8988T (cell line): Measurements from ENCODE around the gene SCYGR5.
"Not testable (repeated sequence)": the region's sequence is repeated elsewhere in the genome, so short reads cannot be mapped to it uniquely, and the experiment has no call there.

Experiments used
- DNase-seq: peaks from one replicate; pipeline ENCODE4 v3.0.0; 2011

Gene SCYGR5, protein sequence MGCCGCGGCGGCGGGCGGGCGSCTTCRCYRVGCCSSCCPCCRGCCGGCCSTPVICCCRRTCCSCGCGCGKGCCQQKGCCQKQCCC

DNA sequence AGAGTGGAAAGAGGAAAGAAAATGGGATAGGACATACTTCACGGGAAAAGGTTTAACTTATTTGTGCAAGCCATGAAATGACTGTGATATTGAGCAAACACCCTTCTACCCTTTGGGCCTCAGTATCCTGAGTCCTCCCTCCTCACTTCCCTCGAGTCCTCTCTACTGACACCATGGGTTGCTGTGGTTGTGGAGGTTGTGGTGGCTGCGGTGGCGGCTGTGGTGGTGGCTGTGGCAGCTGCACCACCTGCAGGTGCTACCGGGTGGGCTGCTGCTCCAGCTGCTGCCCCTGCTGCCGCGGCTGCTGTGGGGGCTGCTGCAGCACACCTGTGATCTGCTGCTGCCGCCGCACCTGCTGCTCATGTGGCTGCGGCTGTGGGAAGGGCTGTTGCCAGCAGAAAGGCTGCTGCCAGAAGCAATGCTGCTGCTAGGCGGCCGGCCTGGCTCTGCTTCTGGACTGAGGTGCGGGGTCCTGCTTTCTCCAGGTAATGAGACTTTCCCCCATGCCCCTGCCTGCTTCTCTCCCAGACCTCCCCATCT lies at the start of gene SCYGR5:
TSS of gene SCYGR5 (plus strand) at position 174 of the 540 bp plus-strand sequence. CDS start at position 174, 0 bp downstream.
- not testable (repeated sequence) for DNase-seq

DNA sequence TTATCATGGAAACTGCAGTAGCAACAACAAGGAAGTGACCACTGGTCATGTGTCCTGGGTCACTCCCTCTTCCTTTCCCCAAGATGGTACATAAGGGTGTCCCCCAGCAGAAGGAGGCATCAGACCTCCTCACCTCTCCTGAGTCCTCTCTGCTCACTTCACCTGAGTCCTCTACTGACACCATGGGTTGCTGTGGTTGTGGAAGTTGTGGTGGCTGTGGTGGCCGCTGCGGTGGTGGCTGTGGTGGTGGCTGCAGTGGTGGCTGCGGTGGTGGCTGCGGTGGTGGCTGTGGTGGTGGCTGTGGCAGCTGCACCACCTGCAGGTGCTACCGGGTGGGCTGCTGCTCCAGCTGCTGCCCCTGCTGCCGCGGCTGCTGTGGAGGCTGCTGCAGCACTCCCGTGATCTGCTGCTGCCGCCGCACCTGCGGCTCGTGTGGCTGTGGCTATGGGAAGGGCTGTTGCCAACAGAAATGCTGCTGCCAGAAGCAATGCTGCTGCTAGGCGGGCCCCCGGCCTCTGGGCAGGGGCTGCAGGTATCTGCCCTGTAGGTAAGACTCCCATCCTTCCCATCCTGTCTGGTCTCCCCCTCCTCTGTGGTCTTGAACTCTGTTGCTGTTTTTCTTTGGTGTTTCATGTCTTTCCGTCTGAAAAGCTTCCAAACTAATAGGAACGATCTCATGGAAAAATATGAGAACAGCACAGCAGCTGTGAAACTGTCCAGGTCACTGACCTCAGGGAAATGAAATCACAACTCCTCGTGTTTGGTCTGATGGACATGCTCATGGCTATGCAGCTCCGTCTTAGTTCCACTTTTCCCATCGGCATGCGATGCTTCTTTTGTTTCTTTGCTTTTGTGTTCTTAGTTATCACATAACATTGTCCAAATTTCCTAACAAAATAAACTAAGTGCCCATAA lies 49.0 kb upstream of the SCYGR5 start, which contains the start of gene SCYGR4:
TSS of gene SCYGR4 (plus strand) at position 183 of the 915 bp plus-strand sequence. CDS start at position 183, 0 bp downstream.
- no peak for DNase-seq

DNA sequence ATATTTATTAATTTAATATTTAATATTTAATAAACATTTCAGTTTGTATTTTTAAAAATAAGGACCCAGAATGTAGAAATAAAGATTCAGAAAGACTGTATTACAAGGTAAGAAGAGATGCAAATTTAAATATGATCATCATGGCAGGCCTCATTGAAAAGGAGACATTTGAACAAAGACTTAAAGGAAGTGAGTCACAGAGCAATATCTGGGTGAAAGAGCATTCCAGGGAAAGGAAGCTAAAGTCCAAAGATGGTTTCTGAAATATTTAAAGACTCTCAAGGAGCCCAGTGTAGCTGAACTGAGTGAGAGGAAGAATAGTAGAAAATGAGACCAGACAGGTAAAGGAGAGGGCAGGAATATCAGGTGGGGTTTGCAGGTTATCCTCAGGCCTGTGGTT lies 43.4 kb upstream of the SCYGR5 start:
- no peak for DNase-seq

DNA sequence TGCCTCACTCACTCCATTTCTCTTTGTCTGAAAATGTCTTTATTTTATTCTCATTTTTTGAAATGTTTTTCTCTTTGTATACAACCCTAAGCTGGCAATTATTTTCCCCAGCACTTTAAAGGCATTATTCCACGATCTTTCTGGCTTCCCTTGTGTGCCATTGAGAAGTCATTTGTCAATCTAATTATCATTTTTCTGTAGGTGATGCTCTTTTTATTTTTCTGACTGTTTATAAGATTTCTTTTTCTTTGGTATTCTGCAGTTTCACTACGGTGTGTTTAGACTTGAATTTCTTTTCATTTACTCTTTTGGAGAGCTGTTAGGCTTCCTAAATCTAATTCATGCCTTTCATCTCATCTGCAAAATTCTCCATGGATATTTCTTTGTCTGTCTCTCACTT lies 41.2 kb upstream of the SCYGR5 start:
- DNase-seq, result no peak

DNA sequence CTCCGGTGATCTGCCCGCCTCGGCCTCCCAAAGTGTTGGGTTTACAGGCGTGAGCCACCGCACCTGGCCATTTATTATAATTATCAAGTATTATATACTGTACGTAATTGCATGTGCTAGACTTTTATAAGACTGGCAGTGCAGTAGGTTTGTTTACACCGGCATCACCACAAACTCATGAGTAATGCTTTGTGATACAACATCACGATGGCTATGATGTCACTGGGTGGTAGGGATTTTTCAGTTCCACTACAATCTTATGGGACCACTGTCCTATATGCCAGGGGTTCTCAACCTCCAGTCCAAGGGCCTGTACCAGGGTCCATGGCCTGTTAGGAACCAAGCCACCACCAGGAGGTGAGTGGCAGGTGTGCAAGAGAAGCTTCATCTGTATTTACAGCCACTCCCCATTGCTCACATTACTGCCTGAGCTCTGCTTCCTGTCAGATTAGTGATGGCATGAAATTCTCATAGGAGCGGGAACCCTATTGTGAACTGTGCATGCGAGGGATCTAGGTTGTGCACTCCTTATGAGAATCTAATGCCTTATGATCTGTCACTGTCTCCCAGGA lies 39.9 kb upstream of the SCYGR5 start:
- DNase-seq, result no peak

DNA sequence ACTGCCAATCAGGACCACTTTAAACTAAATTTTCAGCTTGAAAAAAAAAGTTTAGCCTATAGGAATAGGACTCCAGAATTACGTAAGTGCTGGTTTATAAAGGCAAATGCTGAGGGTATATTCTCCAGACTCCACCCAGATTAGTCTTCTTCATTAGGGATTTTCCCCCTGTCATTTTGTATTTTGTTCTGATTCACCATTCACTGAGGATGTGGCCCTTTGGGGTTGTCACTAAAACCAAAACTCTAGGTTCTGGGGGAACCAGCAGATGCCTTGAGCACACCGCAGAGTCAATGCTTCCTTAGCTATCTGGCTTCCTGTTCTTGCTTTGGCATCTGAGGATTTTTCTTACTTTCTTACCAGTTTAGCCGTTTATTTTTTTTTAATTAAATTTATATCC lies 38.8 kb upstream of the SCYGR5 start:
- no peak for DNase-seq

DNA sequence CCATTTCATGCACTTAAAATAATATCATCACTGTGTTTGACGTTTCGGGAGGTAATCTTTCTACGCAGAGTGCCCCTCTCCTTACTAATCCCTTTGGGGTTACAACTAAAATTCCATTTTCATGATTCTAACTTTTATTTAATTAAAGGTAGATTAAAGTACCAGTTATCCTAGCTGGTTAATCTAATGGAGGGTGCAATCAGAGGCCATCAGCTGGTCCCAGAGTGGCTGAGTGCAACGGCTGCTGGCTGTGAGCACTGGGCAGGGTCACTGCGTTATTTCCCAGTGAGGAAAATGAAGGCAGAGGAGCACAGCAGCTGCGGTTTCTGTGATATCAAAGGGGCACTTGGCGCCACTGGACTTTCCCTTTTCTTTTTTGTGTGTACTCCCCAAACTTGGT lies 37.2 kb upstream of the SCYGR5 start:
- no peak for DNase-seq

DNA sequence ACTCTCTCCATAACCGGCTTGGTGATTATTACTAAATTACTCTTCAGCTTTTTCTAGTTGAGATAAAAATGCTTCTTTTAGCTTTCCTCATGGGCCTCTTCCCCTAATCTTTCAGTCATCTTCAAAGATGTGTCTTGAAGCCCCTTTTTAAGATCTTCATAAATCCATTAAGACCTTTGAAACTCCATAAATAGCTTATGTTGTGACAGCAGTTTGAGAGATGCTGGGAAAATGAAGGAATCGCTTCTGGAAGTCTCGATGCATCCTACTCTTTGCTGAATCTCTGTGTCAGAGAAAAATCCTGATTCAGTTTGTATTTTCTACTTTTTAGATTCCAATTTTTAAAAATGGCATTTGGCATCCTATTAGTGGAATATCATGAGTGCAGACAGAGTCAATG lies 36.3 kb upstream of the SCYGR5 start:
- no peak for DNase-seq

DNA sequence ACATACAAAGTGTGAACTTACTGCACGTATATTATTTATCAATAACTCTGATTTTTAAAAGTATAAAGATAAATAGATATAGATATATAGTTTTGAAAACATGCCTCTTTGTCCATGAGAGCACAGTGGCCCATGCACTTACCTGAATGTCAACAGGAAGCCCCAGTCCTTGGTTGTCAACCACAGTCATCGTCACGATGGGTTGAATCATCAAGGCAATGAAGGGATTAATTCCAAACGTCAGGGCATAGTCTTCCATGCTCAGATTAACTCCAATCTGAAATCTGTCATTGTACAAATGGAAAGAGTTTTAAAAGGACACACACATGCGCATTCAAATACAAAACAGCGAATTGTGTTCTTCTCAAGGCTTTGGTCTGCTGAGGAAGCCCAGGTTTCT lies 33.8 kb upstream of the SCYGR5 start:
- no peak for DNase-seq

DNA sequence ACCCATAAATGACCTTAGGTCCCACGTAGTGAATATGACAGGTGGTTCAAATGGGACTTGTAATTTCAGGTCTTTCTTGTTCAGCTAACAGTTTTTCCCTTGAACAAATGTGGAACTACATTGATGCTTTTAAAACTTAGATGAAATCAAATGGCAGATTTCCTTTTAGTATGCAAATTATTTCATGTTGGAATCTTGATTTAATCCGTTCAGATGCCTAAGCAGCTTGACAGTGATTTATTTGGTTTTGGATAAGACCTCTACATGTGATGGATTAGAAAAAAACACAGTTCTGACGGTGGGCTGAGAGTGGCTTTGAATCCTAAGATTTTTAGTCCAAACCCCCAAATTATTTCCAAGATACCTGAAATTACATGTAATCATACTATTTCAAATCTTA lies 32.4 kb upstream of the SCYGR5 start:
- no peak for DNase-seq

DNA sequence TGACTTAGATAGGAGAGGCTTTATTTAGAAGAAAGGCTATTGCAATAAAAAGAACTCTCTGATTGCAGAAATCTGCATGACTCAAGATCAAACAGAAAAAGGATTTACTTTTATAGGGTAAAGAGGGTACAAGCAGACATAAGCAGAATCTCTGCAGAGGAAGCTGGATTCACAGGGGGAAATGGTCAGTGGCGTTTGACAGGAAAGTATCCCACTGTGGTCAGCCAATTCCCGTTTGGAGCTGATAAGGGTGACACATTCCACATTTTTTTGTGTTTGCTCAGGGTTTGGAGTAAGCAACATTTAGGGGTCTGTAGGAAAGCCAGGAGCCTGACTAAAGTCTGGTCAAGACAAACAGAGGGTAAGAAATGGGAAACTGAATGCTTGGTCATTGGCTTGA lies 23.9 kb upstream of the SCYGR5 start:
- DNase-seq, result no peak

DNA sequence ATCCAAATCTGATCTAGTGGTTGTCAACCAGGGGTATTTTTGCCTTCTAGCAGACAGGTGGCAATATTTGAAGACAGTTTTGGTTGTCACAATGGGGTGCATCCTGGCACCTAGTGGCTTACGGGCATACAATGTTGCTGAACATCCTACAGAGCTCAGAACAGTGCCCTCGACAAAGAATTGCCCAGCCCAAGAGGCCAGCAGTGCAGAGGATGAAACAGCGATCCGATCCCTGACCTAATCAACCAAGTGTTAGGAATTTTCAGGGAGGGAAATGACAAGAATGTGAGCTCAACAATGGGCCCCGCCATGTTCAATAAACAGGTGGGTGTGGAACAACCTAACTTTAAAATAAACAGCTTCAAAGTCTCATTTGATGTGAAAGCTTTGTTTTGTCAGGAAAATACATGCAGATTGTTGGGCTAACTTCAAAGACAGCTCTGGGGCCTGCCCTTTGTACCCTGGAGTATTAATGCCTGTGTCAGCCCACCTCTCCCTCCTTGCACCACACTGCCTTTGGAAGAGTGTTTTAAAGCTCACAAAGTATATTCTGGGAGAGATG lies 22.5 kb upstream of the SCYGR5 start:
- no peak for DNase-seq

DNA sequence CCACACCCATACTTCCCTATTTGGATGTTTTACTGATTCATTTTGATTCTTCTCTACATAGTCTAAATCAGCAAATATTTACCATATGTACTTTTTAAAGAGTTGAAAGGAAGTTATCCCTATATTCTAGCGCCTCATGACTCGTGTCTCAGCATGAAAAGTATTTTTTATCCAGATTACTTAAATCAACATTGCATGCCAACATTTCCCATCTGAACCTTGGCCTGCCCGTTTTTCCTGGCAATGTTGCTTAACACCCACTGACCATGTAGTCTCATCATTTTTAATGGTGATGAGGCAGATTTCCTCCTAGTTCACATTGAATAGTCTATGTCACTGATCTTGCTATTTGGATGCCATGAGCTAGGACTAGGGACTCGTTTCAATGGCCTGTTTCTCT lies 13.2 kb upstream of the SCYGR5 start:
- DNase-seq, result no peak

DNA sequence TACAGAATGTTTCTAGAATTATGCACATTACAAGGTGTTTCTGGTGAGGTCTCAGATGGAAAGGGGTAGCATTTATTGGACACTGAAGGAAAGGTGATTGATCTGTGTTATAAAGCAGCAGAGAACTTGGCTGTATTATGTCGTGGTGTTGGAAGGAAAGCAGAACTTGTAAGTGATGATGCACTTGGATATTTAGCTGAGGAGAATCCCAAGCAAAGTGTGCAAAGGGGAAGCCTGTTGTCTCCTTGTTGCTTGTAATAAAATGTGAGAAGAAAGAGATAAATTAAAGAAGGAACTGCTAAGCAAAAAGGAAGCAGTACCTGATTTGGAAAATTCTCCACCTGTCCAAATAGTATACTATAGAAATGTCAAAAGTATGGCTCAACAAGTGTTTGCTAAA lies 12.2 kb upstream of the SCYGR5 start:
- DNase-seq, result no peak

DNA sequence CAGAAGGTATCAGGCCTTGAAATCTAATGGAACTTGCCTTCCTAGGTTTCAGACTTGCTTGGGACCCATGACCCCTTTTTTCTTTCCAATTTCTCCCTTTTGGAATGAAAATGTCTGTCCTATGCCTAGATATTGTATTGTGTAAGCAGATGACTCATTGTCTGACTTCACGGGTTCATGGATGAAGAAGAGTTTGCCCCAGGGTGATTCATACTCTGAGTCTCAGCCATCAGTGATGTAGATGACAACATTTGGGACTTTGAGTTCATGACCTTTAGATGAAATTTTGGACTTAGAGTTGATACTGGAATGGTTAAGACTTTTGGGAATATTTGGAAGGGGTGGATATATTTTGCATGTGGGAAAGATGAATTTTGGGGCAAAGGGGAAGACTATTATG lies 11.2 kb upstream of the SCYGR5 start:
- DNase-seq, result peak; percentile 46

DNA sequence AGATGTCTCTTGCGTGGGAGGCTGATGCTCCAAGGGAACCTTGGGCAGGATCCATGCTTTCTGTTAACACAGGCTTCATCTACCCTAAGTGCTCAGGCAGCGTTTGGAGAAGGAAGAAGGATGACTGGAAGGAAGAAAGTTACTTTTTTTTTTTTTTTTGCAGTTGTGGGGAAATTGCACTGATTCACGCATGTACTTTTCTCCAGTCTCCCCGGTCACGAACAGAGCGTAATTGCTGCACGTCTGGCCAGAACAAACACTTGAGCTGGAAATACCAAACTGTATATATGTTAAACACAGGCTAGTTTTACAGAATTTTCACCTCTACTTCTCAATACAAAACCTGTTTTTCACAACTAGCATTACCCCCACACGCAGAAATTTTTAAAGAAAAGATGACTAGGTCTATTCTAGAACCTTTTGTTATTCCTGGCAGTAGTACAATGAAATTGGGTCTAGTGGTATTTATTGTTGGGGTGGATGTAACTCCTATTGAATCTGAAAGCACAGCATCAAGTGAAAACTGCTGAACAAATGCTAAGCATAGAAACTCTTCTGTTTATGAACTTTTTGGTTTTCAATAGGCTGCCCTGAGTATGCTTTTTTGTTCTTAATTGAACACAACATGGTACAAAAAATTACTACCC lies 9.3 kb upstream of the SCYGR5 start:
- no peak for DNase-seq

DNA sequence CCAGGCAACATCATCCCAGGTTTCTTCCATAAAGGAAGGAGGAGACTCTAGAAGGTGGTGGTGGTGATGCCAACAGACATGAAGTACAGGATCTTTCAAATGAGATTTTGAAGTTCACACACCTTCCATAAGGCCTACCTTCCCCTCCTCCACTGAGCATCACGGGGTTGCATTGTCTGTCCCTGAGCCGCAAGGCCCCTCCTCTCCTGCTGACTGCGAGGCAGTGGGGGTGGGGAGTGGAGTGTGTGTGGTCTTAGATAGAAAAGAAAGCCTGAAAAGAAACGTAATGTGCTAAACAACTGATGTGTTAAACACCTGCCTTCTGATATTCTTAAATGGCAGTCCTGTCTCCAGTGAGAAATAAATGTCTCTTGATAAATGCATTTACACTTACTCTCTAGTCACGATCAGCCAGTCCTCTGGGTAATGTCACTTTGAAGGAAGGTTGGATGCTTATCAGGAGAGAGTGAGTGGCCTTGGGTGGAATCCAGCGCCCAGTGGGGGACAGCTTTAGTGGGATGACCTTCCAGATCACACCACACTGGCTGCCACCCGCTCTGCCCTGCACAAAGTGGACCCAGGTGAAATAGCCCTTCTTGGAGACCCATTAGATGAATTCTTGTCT lies 5.5 kb upstream of the SCYGR5 start:
- no peak for DNase-seq

DNA sequence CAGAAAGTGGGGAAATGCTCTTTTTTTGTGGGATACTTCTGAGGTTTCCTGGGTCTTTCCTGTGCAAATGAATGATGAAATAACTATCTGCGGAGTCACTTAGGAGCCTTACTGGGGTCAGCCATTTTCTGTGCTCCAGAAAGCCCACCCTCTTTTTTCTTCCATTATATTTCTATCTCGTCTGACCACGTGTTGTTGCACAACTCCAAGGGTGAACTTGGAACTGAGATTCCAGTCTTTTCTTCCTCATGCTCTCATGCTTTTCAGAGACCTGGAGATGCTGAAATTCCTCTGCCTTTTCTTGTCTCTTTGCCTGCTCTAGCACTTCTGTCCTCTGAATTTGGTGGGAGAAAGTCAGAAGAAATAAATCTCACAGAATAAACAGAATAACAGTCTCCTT lies 4.8 kb upstream of the SCYGR5 start:
- DNase-seq, result no peak

DNA sequence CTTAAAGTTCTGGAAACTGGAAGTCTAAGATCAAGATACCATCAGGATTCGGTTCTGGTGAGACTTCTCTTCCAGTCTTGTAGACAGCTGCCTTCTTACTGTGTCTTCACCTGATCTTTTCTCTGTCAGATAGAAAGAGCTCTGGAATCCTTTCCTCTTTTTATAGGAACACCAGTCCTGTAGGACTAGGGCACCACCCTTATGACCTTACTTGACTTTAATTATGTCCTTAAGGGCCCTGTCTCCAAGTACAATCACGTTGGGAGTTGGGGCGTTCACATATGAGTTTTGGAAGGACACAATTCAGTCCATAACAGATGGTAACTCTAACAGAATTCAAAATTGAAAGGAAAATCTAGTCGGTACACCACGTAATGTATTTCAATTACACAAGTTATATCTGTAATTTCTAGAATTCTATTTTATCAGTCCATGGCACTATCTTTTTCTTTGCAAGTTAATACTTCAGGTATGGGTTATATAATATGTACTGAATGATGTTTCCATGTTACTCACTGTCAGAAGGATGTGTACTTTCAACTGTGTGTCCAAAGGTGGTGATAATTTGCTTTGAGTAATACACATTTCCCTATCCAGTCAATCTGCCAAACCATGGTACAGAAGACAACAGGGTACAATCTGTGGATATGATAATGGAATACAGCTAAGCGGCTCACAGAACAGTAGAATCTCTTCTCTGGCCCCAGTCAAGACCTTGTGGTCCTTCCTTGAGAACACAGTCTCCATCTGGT lies 1.2 kb upstream of the SCYGR5 start:
- DNase-seq, result no peak

DNA sequence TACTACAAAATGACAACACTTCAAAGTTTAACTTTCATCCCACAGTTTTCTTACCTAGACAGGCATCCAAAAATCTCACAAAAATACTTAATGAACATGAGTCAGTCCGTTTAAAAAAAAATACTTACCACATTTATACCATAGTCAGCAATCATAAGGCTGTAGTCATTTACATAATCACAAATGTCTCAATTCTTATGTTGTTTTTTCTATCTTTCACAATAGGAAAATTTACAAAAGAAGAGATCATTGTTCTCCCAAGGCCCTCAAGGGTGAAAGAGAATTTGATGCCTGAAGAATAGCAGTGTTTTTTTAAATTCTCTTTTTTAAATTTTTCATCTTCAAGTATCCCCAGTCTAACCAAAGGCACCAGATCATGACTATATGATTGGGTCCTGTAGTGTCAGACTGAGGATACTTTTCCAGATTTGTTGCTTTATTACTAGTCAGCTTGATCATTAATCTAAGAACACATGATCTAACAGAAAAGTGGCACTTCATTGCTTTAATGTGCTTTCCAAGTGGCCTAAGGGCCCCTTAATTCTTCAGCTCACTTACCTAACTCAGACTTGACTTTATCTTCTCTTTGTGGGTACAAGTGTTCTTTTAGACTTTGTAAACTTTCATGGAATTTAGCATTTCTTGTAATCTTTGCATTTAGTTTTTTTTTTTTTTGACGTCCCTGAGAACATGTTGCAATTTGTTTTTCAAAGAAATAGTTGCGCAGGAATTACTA lies 4.7 kb downstream of the SCYGR5 start:
- DNase-seq, result no peak

DNA sequence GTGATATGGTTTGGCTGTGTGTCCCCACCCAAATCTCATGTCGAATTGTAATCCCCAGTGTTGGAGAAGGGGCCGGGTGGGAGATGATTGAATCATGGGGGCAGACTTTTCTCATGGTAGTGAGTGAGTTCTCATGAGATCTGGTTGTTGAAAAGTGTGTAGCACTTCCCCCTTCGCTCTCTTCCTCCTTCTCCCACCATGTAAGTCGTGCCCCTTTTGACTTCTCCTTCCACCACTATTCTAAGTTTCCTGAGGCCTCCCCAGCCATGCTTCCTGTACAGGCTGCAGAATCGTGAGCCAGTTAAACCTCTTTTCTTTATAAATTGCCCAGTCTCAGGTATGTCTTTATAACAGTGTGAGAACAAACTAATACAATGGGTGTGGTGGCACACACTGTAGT lies 7.0 kb downstream of the SCYGR5 start:
- DNase-seq, result not testable (repeated sequence)
